Measurements from ENCODE around the gene CDC34. TPM values are rescaled to one million over a fixed set of nuclear protein-coding genes. Genes with fewer than 3 reads are reported as not detected.

The CDC34 gene, protein sequence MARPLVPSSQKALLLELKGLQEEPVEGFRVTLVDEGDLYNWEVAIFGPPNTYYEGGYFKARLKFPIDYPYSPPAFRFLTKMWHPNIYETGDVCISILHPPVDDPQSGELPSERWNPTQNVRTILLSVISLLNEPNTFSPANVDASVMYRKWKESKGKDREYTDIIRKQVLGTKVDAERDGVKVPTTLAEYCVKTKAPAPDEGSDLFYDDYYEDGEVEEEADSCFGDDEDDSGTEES
- 10 to 100 TPM; 38.5 to 43.4 TPM for total RNA-seq
- 27.8 TPM for polyA plus RNA-seq (2013, experiment 1 of 2)
- polyA plus RNA-seq (2013, experiment 2 of 2): 34.8 TPM
- total RNA-seq: 8.2 to 57.1 (median 32.1) reads per million in 172 experiments

DNA sequence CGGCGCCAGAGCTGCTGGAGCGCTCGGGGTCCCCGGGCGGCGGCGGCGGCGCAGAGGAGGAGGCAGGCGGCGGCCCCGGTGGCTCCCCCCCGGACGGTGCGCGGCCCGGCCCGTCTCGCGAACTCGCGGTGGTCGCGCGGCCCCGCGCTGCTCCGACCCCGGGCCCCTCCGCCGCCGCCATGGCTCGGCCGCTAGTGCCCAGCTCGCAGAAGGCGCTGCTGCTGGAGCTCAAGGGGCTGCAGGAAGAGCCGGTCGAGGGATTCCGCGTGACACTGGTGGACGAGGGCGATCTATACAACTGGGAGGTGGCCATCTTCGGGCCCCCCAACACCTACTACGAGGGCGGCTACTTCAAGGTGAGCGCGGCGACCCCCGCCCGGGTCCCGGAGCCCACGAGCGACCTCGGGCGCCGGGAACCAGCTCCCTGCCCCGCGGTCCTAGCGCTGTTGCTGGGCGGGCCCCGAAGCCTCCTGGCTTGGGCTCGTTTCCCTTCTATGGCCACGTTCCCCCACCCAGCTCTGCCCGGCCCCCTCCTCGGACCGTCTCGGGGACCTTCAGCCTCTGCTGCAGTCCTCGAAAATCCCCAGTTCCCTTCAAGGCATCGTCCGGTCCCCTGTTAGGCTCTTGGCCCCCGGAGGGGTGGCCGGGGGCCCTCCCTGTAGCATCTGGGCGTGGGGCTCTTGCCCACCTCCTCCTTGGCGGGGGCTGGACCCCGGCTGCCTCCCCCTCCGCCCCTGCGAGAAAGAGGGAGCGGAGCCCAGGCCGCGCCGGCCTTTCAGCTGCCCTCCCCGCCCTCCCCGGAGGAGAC is at the start of gene CDC34:
Gene CDC34 (plus strand): TSS at position 8 of the 808 bp plus-strand sequence. CDS start 172 bp downstream, at position 180.
- POLR2A ChIA-PET: interaction anchor here (0.7 to 6.0 kb wide), 15 partner anchors 10 to 558 kb away, joined by 3 to 75 read pairs (median 5); partner anchors contain the start of genes GZMM and RNF126
- Mint-ChIP-seq H3K4me3 (peak within 1 kb of the TSS; percentile 87), H3K27me3 (no peaks in the 10 kb centered on the region), H3K27ac (peak within 1 kb of the TSS; percentile 78), H3K36me3 (ENCODE audit: low read depth) (peaks cover 8% of the 10 kb centered on the region), H3K9me3 (no peaks in the 10 kb centered on the region), H3K4me1 (ENCODE audit: low read depth) (peaks cover 9% of the 10 kb centered on the region)
- peaks cover 45% of the 10 kb centered on the region for H3K4me1 ChIP-seq (ENCODE audit: insufficient read depth, low read length)
- ATAC-seq (ENCODE audit: poor library complexity): no peak
- H3K27me3 ChIP-seq (ENCODE audit: control insufficient read depth in 1 of 2, insufficient read depth in 2 of 2, low read length in 2 of 2): no peaks in the 10 kb centered on the region
- TF ChIP-seq, protein P1, sequence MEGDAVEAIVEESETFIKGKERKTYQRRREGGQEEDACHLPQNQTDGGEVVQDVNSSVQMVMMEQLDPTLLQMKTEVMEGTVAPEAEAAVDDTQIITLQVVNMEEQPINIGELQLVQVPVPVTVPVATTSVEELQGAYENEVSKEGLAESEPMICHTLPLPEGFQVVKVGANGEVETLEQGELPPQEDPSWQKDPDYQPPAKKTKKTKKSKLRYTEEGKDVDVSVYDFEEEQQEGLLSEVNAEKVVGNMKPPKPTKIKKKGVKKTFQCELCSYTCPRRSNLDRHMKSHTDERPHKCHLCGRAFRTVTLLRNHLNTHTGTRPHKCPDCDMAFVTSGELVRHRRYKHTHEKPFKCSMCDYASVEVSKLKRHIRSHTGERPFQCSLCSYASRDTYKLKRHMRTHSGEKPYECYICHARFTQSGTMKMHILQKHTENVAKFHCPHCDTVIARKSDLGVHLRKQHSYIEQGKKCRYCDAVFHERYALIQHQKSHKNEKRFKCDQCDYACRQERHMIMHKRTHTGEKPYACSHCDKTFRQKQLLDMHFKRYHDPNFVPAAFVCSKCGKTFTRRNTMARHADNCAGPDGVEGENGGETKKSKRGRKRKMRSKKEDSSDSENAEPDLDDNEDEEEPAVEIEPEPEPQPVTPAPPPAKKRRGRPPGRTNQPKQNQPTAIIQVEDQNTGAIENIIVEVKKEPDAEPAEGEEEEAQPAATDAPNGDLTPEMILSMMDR (IDR thresholded peaks at IDR 0.05): no peak
- peak within 1 kb of the TSS; percentile 34 to 75 for H3K27ac ChIP-seq (ENCODE audit: low read depth in 1 of 2, low read length in 2 of 2)
- H3K36me3 ChIP-seq (ENCODE audit: insufficient read depth, low read length): peaks cover 19% of the 10 kb centered on the region
- CTCF ChIA-PET: interaction anchor here (0.8 to 4.2 kb wide), 6 partner anchors 13 to 53 kb away, joined by 3 to 58 read pairs (median 4); partner anchors contain the start of gene TPGS1
- H3K4me3 ChIP-seq (ENCODE audit: low read length): peak within 1 kb of the TSS; percentile 87
- peaks cover 0 to 5% of the 10 kb centered on the region in 2 experiments for H3K9me3 ChIP-seq (ENCODE audit: control insufficient read depth in 1 of 2, insufficient read depth in 1 of 2, low read length in 2 of 2)
- DNase-seq: no peak
- intact Hi-C loops (cut with DNase I, micrococcal nuclease): loop anchor here (1.0 to 2.0 kb wide), 6 partner anchors 13 to 131 kb away; partner anchors contain the start of genes BSG (in 1 of the 2), RNF126 (in 1 of the 2) and TPGS1 (in 1 of the 2)

DNA sequence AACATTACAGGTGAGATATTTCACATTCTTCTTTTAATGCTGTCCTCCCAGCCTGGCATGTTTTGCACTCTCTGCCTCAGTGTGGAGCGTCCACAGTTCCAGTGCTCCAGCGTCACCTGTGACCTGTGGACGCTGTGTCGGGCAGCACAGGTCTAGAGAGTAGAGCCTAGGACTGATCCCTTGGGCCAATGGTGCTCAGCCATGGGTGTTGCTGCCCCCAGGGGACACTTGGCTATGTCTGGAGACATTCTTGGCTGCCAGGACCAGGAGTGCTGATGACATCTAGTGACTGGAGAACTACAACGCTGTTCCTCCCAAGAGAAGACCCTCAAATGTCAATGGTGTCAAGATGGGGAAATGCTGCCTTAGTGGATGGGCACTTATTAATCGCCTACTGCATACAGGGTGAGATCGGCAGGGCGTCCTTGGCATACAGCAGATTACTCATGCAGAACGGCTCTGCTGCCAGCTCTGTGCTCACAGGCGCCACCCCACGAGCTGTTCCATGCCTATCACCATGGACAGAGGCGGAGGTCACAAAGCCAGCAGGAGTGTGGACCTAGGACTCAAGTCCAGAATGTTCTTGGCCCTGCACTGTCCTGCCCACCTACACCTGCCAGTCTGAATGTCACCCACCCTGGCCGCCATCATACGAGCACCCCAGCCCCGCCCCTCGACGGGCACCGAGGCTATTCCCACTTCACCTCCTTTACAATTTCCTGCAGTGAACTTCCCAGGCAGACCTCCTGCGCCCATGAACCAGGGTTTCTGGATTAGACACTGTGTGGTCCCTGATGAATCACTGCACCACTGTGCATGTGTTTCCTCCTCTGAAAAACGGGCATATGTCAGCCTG is 49.1 kb upstream of the CDC34 start:
- Histone ChIP-seq H3K4me1 (ENCODE audit: insufficient read depth, low read length) (peaks cover 5% of the 10 kb centered on the region), H3K9me3 (ENCODE audit: control insufficient read depth in 1 of 2, insufficient read depth in 1 of 2, low read length in 2 of 2) (peaks cover 5 to 31% of the 10 kb centered on the region in 2 experiments), H3K27ac (ENCODE audit: low read depth in 1 of 2, low read length in 2 of 2) (no peak overlapping the region), H3K27me3 (ENCODE audit: control insufficient read depth in 1 of 2, insufficient read depth in 2 of 2, low read length in 2 of 2) (peaks cover 10 to 11% of the 10 kb centered on the region in 2 experiments), H3K36me3 (ENCODE audit: insufficient read depth, low read length) (no peaks in the 10 kb centered on the region), H3K4me3 (ENCODE audit: low read length) (no peak overlapping the region)
- CTCF ChIA-PET: interaction anchor here (1.5 kb wide), 1 partner anchor 24 kb away, joined by 3 read pairs; no protein-coding TSS in a partner anchor
- Mint-ChIP-seq H3K4me1 (ENCODE audit: low read depth) (peaks cover 9% of the 10 kb centered on the region), H3K27me3 (peaks cover 25% of the 10 kb centered on the region), H3K9me3 (no peaks in the 10 kb centered on the region), H3K27ac (peak overlapping the region; percentile 68), H3K36me3 (ENCODE audit: low read depth) (peaks cover 10% of the 10 kb centered on the region), H3K4me3 (peak overlapping the region; percentile 35)
- DNase-seq (no peak), ATAC-seq (ENCODE audit: poor library complexity) (no peak)
- TF ChIP-seq, protein P1 (IDR thresholded peaks at IDR 0.05): no peak
- intact Hi-C loops (cut with DNase I, micrococcal nuclease): no loop called here
- POLR2A ChIA-PET: interaction anchor here (1.1 kb wide), 1 partner anchor 28 kb away, joined by 3 read pairs; no protein-coding TSS in a partner anchor
